PC-3 (cell line): ENCODE data around the gene ABCA7. TPM values are rescaled to one million over a fixed set of nuclear protein-coding genes. Genes with fewer than 3 reads are reported as not detected.
A peak's percentile ranks its signal among the peaks of the same experiment; 100 is the strongest.

Experiments used
- ATAC-seq: fragments of 200-7000 bp; cut with Tn5 transposase; 2 replicates; pipeline ENCODE4 v1.9.1; 2020; ENCODE audit warnings: mild to moderate bottlenecking, moderate library complexity
- BruUV-seq: library from RNA; stranded (reverse); fragments of 400-500 nt; replicated peaks from 2 replicates; lab custom pipeline; 2021; lab: Mats Ljungman, UMichigan
- CTCF ChIA-PET: fragments of 300-600 bp; sonication (Branson Sonifier 250); formaldehyde crosslinking; loops from one replicate; lab custom pipeline; 2022; ENCODE audit warnings: antibody characterized with exemption; lab: Charles Lee
- POLR2A ChIA-PET: fragments of 300-600 bp; sonication (Branson Sonifier 250); formaldehyde crosslinking; loops from one replicate; lab custom pipeline; 2022; ENCODE audit warnings: antibody characterized with exemption; ENCODE audit not compliant: unreplicated experiment; lab: Charles Lee
- DNase-seq: peaks from one replicate; pipeline ENCODE4 v3.0.0-alpha.2; 2015
- H2AFZ ChIP-seq: fragments of 300-600 bp; sonication (generic); 2 replicates; pipeline ENCODE4 v1.6.0; 2016; ENCODE audit warnings: antibody characterized with exemption, low read length
- H3F3A ChIP-seq: fragments of 300-600 bp; sonication (generic); one replicate; pipeline ENCODE4 v1.6.0; 2017; ENCODE audit warnings: antibody characterized with exemption, low read length, control low read depth, mild to moderate bottlenecking; ENCODE audit not compliant: unreplicated experiment
- H3K27ac ChIP-seq: fragments of 300-600 bp; sonication (generic); 2 replicates; pipeline ENCODE4 v1.5.1; 2016; ENCODE audit warnings: mild to moderate bottlenecking, low read length
- H3K27me3 ChIP-seq: fragments of 300-600 bp; sonication (generic); 2 replicates; pipeline ENCODE4 v1.6.1; 2016; ENCODE audit warnings: low read length, mixed read lengths
- H3K36me3 ChIP-seq: fragments of 300-600 bp; sonication (generic); 2 replicates; pipeline ENCODE4 v1.6.1; 2016; ENCODE audit warnings: low read depth, mixed run types, low read length, mixed read lengths
- H3K4me1 ChIP-seq: fragments of 300-600 bp; sonication (generic); 2 replicates; pipeline ENCODE4 v1.5.1; 2016; ENCODE audit warnings: low read length; ENCODE audit not compliant: insufficient read depth
- H3K4me2 ChIP-seq: fragments of 300-600 bp; sonication (generic); 2 replicates; pipeline ENCODE4 v1.6.0; 2016; ENCODE audit warnings: low read length
- H3K4me3 ChIP-seq: fragments of 300-600 bp; sonication (generic); 2 replicates; pipeline ENCODE4 v1.5.1; 2016; ENCODE audit warnings: mild to moderate bottlenecking, low read length, mixed read lengths
- H3K79me2 ChIP-seq: fragments of 300-600 bp; sonication (generic); 2 replicates; pipeline ENCODE4 v1.6.1; 2017; ENCODE audit warnings: low read length, mixed read lengths
- H3K9ac ChIP-seq: fragments of 300-600 bp; sonication (generic); 2 replicates; pipeline ENCODE4 v1.6.0; 2016; ENCODE audit warnings: mild to moderate bottlenecking, low read length
- H3K9me2 ChIP-seq: fragments of 300-600 bp; sonication (generic); replicated peaks from 2 replicates; pipeline ENCODE4 v1.6.1; 2016; ENCODE audit warnings: mixed run types, low read length, mixed read lengths
- H3K9me3 ChIP-seq: fragments of 300-600 bp; sonication (generic); 2 replicates; pipeline ENCODE4 v1.6.1; 2016; ENCODE audit warnings: low read length, mixed read lengths
- H4K20me1 ChIP-seq: fragments of 300-600 bp; sonication (generic); 2 replicates; pipeline ENCODE4 v1.6.1; 2016; ENCODE audit warnings: low read length, mixed read lengths
- EZH2 ChIP-seq: fragments of 300-600 bp; sonication (generic); IDR thresholded peaks from one replicate; pipeline ENCODE4 v1.6.1; 2017; ENCODE audit warnings: antibody characterized with exemption, mild to moderate bottlenecking, low read length; ENCODE audit not compliant: unreplicated experiment
- EZH2phosphoT487 ChIP-seq: fragments of 300-600 bp; sonication (generic); IDR thresholded peaks from 2 replicates; pipeline ENCODE4 v1.6.1; 2018; ENCODE audit warnings: mild to moderate bottlenecking, antibody characterized with exemption, low read length, borderline replicate concordance
- intact Hi-C: fragments of 100-400 bp; cut with micrococcal nuclease; formaldehyde crosslinking; loops from 2 replicates; pipeline ENCODE4 v1.9.0; 2023
- total RNA-seq: library from RNA; depleted of rRNA; stranded (reverse); fragments of >200 nt; gene quantifications from 2 replicates; pipeline ENCODE4 v1.2.3, GENCODE V29; 2014
- TF ChIP-seq, protein P1 (sequence below): fragments of 300-600 bp; sonication (generic); conservative IDR thresholded peaks from 2 replicates; pipeline ENCODE4 v1.5.1; 2017; ENCODE audit warnings: antibody characterized with exemption, low read depth, mild to moderate bottlenecking, low read length

The ABCA7 gene
- total RNA-seq, 1 experiment from 2014 or later, result 27.3 TPM

DNA sequence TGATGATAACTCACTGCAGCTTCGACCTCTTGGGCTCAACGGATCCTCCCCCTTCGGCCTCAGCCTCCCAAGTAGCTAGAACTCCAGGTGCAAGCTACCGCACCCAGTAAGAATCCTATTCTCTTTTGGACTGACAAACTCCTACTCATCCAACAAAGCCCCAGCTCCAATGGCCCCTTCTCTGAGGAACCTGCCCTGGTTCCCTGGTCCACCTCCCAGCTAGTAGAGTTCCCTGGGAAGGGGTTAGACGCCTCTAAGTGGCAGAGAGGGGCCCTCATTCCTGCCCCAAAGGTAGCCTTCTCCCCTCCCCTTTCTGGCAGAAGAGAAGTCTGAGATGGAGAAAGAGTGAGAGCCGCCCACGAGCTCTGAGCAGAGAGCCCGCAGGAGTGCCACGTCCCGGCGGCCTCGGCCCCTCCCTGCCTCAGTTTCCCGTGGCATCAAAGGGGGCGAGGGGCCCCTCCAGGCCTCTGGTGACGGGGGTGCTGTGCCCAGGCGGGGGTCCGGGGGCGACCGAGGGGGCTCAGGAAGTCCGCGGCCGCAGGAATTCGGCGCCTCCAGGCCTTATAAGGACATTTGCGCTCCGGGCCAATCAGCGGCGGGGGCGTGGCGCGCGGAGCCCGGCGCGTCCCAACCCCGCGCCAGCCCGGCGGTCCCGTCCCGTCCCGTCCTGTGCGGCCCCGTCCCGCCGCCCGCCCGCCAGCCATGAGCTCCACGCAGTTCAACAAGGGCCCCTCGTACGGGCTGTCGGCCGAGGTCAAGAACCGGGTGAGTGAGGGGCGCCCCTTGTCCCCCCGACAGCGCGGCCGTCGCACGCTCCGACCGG is 13.7 kb upstream of the ABCA7 start, which contains the start of gene CNN2:
Gene CNN2, plus strand, starts transcription at position 649 of the 823 bp plus-strand sequence. Its CDS starts 54 bp downstream, at position 703.
- intact Hi-C loops, result loop anchor here (5.0 kb wide), 1 partner anchor 76 kb away; the partner anchor contains the start of gene GPX4
- DNase-seq (peak; percentile 66), ATAC-seq (peak; percentile 76)
- Histone ChIP-seq H3K4me1 (no peaks in the 10 kb centered on the region; the same call in 1 of the 2 replicates), H3K27ac (no peak within 1 kb of the TSS), H3K27me3 (no peaks in the 10 kb centered on the region), H2AFZ (peak within 1 kb of the TSS; percentile 89), H3K79me2 (peaks cover 37% of the 10 kb centered on the region), H3K36me3 (no peaks in the 10 kb centered on the region), H3K4me3 (peak within 1 kb of the TSS; percentile 95), H3K4me2 (peak within 1 kb of the TSS; percentile 92), H3K9me2 (no peaks in the 10 kb centered on the region), H4K20me1 (no peaks in the 10 kb centered on the region), H3K9me3 (no peaks in the 10 kb centered on the region), H3K9ac (peak within 1 kb of the TSS; percentile 64), H3F3A (no peaks in the 10 kb centered on the region)
- CTCF ChIA-PET, result no interaction called here
- no TSS peak for BruUV-seq
- POLR2A ChIA-PET, result interaction anchor here (0.5 to 0.7 kb wide), 7 partner anchors 19 to 430 kb away, joined by 3 to 15 read pairs (median 5); no protein-coding TSS in a partner anchor
- no peak for TF ChIP-seq EZH2phosphoT487
- no peak for TF ChIP-seq EZH2
- TF ChIP-seq, protein P1, sequence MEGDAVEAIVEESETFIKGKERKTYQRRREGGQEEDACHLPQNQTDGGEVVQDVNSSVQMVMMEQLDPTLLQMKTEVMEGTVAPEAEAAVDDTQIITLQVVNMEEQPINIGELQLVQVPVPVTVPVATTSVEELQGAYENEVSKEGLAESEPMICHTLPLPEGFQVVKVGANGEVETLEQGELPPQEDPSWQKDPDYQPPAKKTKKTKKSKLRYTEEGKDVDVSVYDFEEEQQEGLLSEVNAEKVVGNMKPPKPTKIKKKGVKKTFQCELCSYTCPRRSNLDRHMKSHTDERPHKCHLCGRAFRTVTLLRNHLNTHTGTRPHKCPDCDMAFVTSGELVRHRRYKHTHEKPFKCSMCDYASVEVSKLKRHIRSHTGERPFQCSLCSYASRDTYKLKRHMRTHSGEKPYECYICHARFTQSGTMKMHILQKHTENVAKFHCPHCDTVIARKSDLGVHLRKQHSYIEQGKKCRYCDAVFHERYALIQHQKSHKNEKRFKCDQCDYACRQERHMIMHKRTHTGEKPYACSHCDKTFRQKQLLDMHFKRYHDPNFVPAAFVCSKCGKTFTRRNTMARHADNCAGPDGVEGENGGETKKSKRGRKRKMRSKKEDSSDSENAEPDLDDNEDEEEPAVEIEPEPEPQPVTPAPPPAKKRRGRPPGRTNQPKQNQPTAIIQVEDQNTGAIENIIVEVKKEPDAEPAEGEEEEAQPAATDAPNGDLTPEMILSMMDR, result no peak

DNA sequence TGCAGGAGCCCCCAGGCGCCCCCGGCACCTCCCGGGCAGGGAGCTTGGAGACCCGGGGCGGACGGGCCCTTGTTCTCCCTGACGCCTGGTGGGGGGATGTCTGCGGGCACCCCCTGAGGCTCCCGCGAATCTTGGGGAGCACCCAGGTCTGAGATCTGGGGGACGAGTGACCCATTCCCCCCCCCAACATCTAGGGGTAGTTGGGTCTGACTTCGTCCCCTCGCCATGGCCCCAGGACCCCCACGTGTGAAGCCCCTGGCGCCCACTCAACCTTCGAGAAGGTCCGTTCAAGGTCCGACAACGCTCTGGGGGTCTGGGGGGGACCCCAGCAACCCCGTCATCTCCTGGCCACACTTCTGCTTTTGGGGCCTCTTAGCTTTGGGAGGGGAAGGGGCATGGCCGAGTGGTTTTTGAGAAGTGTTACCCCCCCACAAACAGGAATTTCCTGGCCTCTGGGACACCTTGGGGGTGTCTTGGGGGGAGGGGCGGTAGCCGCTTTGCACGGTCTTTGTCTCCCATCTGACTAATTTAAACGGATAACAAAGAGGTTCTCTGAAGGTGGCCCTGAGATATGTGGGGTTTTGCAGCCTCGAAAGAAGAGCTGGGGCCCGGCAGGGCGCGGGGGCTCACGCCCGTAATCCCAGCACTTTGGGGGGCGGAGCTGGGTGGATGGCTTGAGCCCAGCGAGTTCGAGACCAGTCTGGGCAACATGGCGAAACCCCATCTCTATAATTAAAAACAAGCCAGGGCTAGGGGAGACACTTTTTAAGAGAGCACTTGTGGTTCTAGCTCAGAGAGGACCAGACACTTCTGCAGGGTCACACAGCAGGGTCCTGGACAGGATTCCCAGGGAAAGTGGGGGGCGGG is 12.9 kb upstream of the ABCA7 start:
- POLR2A ChIA-PET, result interaction anchor here (0.5 to 0.7 kb wide), 6 partner anchors 20 to 429 kb away, joined by 3 to 15 read pairs (median 4); no protein-coding TSS in a partner anchor
- H3F3A ChIP-seq, result no peaks in the 10 kb centered on the region
- peaks cover 37% of the 10 kb centered on the region for H3K79me2 ChIP-seq
- intact Hi-C loops, result loop anchor here (5.0 kb wide), 1 partner anchor 75 kb away; the partner anchor contains the start of gene GPX4
- ATAC-seq (peak; percentile 2; the same call in 1 of the 2 replicates), DNase-seq (no peak)
- H3K4me2 ChIP-seq, result peak overlapping the region; percentile 92
- no peak overlapping the region for H3K27ac ChIP-seq
- H3K4me3 ChIP-seq, result peak overlapping the region; percentile 95
- TF ChIP-seq EZH2phosphoT487 (no peak), EZH2 (no peak)
- TF ChIP-seq, protein P1, result no peak
- no peaks in the 10 kb centered on the region for H4K20me1 ChIP-seq
- peak overlapping the region; percentile 89; the same call in 1 of the 2 replicates for H2AFZ ChIP-seq
- TSS peak; percentile 81 for BruUV-seq
- peaks cover 2% of the 10 kb centered on the region; the same call in 1 of the 2 replicates for H3K36me3 ChIP-seq
- H3K27me3 ChIP-seq, result no peaks in the 10 kb centered on the region
- H3K4me1 ChIP-seq, result no peaks in the 10 kb centered on the region; the same call in 1 of the 2 replicates
- H3K9ac ChIP-seq, result peak overlapping the region; percentile 64
- CTCF ChIA-PET, result no interaction called here
- no peaks in the 10 kb centered on the region for H3K9me2 ChIP-seq
- H3K9me3 ChIP-seq, result no peaks in the 10 kb centered on the region
